Middle frontal gyrus (tissue), 1 donor: ENCODE results near the gene CXCL12.

ENCODE experiments used
- DNase-seq: peaks from one replicate; pipeline ENCODE4 v3.0.0-alpha.2; 2015; ENCODE audit warnings: low spot score; ENCODE audit errors: extremely low spot score

Gene CXCL12

GRCh38 chr10:44385026-44385695 lies at the start of gene CXCL12:
Gene CXCL12, minus strand, starts transcription at chr10:44385097. Its CDS starts 92 bp downstream, at chr10:44385005.
- DNase-seq = no peak

- DNase-seq = no peak
Observed at GRCh38 chr10:44427479-44427878, 42.6 kb upstream of the CXCL12 start.

DNA sequence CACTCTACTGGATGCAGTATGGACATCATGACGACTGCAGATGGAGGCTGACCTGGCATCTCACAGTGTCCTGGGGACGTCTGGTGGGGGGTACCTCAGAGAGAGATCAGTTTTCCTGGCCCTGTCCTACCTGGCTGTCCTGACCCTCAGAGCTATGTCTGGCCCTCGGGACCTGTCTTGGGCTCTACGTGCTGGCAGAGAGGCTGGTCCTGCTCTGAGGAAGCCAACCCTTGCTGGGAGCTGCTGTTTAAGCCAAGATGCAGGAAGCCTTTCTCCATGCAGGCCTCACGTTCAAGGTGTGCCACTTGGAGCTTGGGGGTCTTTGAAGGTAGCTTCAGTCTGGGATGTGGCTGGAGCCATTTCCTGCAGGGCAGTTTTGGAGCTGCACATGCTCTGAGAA lies 42.1 kb upstream of the CXCL12 start:
- DNase-seq = no peak

DNA sequence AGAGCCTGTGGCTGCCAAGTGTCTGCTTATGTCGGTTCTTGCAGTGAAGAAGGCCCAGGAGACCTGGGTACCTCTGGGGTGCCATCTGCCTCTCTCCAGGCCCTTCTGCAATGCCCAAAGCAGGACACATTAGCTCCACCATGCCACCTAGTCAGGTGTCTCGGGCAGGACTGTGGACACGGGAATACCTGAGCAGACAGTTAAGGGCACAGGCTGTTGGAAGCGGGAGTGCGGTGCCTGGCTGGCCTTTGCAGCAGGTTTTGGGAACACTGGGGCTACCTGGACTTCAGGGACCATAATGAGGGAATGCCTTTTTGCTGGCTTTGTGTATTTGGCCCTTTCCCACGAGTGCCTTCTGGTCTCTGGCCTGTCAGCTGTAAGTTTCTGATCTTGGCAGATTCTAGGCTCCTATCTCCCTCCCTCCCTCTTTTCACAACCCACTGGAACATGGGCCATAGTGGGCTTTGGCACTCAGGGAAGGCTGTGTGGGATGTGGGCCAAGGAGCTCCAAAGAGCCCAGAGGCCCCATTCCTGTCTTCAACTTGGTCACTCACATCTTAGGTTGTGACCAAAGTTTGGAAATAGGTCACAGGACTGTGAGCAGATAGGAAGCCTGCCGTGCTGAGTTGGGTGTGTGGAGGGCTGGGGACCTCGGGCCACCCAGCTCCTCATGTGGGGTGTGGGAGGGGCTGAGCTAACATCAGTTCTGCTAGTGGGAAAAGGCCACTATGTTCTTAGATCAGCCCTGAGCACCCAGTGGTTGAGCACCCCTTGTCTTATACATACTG lies 41.5 kb upstream of the CXCL12 start:
- no peak for DNase-seq

DNA sequence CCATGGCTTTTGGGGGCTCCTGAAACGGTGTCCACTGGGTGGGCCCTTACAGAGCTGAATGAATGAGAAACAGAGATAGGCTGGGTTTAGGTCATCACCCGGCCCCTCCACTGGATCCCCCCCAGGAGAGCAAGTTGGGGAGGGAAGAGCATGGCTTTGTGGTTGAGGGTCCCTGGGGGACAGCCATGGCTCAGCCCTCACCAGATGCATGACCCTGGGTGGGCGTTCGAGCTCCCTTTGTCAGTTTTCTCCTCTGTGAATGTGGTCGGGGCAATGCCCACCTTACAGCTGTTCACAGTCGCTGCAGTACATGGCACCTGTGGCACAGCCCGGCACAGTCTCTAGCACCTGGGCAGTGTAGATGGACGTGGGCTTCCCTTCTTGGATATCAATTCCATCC lies 40.6 kb upstream of the CXCL12 start:
- no peak for DNase-seq

DNA sequence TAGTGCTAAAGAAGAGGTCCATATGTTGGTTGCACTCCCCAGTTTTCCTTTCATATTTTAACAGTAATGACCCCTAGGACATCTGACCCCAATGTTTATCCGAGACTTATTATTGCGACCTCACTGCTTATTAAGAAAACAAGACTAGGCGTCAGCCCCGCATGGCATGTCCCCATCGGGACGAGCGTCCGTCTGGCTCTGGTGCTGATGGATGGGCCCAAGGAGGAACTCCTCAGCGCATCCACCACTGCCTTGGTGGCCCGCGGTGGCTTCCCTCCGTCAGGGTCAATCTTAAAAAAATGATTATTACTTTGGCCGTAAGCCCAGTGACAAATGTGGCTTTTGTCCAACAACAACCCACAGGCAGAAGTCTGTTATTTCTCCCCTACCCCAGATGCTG lies 40.1 kb upstream of the CXCL12 start:
- no peak for DNase-seq

GRCh38 chr10:44424298-44424697 lies 39.4 kb upstream of the CXCL12 start:
- DNase-seq = no peak

DNA sequence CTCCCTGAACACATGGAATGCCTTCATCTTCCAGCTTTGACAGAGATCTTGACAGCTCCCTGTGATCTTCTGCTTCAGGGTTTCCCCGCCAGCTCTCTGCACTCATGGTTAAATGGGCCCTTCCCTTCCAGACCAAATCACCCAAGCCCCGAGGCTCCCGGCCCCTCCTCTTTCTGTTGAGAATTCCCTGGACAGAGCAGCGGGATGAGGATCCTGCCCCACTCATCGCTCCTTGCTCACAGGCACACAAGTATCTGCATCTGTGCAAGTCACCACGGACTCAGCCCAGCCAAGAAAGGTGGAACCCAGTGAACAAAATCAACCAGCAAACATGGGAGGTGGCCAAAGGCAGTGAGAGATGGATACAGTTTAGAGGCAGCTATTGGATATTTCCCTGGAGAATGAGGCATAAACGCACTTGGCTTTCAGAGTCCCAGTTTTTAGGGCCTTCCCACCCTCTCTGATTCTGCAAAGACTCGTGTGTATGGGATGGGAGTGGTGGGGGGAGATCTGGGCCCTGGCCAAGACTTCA lies 37.7 kb upstream of the CXCL12 start:
- no peak for DNase-seq

DNA sequence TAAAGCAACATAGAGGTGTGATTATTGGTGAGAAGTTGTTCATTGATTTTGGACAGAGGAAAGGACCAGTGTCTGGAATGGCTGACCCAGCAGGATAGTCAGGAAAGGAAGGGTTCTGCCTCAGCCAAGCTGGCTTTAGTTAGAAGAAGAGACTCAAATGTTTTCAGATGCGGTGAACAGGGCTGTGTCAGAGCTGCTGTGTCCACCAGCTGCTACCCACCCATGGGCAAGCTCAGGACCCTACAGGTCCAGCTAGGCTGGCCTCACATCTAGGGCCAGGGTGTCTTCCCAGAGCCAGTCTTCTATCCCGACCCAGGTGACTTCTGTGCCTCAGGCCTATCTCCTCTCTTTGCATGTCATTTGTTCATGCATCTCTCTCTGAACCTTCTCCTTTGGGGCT lies 37.3 kb upstream of the CXCL12 start:
- DNase-seq = no peak

- no peak for DNase-seq
Observed at GRCh38 chr10:44419790-44420549, 35.1 kb upstream of the CXCL12 start.

- DNase-seq = no peak
Observed at GRCh38 chr10:44418637-44419036, 33.7 kb upstream of the CXCL12 start.

DNA sequence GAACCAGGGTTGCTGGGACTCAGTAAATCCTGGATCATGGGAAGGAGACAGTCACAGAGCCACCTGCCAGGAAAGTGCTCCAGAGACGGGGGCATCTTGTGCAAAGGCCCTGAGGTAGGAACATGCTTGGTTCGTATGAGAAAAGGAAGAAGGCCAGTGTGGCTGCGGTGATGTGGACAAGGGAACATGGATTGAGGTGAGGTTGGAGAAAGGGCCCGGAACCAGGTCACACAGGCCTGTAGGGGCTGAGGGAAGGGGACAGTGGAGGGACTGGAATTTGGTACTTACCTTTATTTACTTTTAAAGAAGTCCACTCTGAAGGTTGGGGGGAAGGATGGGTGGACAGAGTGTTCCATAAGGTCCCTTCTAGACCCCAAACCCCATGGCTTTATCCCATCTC lies 32.9 kb upstream of the CXCL12 start:
- DNase-seq = no peak

GRCh38 chr10:44416936-44417335 lies 32.0 kb upstream of the CXCL12 start:
- no peak for DNase-seq

DNA sequence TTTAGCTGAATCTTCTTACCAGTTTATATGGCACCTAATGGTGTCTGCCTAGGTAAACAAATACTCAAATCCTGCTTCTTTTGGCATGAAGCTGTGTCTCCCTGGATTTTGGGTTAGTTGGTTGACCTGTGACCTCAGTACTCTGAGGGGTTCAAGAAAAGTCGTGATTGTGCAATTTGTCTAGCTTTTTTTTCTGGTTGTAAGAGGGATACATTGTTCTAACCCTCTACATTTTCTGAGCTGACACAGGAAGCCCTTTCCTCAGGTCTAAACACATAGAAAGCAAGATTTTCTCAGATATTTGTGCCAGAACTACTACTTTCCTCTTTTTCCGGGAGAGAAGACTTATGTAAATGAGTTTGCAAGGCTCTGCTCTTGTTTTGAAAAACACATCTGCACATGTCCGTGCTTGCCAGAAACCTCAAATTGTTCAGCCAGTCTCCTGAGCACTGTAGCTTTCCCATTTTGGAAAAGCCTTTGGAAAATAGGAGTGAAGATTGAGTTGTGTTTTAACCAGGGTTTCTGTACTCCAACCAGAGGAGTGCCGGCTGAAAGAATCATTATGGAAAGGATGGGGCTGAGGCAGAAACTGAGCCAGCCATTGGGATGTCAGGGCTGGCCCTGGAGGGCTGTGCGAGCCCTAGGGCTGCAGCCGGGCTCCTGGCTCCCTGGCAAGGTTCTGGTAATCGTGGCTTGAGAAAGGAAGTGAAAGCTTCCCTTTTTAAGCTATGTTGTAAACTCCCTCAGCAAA lies 31.3 kb upstream of the CXCL12 start:
- DNase-seq = no peak

DNA sequence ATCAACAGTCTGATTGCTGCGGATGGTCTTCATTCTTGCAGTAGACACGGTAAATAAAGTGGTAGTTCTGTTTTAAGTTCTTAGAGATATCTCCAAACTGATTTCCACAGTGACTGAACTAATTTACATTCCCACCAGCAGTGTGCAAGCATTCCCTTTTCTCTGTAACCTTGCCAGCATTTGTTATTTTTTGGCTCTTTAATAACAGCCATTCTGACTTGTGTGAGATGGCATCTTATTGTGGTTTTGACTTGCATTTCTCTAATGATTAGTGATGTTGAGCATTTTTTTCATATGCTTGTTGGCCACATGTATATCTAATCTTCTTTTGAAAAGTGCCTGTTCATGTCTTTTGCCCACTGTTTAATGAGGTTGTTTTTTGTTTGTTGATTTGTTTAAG lies 30.2 kb upstream of the CXCL12 start:
- no peak for DNase-seq

- DNase-seq = no peak
Observed at GRCh38 chr10:44413416-44413815, 28.5 kb upstream of the CXCL12 start.

DNA sequence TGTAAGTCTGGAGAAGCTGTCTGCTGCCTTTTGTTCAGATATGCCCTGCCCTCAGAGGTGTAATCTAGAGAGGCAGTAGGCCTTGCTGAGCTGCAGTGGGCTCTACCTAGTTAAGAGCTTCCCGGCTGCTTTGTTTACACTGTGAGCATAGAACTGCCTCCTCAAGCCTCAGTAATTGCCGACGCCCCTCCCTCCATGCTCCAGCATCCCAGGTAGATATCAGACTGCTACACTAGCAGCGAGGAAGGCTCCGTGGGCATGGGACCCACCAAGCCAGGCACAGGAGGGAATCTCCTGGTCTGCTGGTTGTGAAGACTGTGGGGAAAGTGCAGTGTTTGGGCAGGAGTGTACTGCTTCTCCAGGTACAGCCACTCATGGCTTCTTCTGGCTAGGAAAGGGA lies 26.4 kb upstream of the CXCL12 start:
- DNase-seq = no peak

DNA sequence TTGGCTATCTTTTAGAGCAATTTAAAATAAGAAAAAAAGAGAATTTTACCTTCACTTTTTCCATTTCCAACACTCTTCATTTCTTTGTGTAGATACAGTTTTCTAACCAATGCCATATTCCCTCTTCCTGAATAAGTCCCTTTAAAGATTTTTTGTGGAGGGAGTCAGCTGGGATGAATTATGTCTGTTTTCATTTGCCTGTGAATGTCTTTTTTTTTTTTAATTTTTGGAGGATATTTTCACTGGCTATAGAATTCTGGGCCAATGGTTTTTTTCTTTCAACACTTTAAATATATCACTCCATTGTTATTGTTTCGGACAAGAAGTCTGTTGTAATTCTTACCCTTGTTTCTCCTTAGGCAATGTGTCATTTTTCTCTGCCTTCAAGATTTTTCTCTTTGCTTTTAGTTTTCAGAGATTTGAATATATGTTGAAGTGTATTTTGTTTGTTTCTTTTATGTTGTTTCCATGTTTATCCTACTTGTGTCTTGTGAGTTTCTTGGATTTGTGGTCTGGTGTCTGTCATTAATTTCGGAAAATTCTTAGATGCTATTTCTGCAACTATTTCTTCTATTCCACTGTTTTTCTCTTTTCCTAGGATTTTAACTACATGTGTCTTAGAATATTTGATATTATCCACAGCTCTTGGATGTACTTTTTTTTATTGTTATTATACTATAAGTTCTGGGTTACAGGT lies 20.0 kb upstream of the CXCL12 start:
- DNase-seq = no peak

DNA sequence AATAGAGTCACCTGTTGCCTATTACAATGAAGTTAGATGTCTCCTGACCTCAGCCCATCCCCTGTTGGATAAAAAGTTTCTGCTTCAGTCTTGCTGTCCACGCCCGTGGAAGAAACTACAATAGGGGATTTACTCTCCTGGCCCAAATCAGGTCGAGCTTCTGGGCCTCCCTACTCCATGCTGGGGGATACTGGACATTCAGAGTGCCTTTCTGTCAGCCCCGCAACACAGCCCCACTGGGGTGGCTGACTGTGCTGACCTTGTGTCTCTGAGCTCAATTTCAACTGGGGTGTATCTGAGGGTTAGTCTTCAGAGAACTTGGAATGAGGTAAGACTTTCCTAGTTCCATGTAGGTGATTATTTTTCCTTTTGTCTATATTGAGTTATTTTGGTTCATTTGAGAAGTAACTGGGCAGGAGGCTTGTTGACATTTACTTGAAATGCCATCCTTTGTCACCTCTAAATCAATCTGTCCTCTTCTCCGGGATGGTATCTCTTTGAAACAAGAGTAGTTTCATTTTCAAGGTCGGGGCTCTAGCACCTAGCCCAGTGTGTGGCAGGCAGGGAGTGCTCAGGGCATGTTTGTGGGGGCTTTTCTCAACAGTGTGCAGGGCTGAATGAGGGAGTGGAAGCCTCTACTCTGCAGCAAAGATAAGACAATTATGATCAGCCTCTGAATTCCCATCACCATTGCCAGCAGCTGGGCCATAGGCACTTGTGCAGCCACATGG lies 17.7 kb upstream of the CXCL12 start:
- no peak for DNase-seq

DNA sequence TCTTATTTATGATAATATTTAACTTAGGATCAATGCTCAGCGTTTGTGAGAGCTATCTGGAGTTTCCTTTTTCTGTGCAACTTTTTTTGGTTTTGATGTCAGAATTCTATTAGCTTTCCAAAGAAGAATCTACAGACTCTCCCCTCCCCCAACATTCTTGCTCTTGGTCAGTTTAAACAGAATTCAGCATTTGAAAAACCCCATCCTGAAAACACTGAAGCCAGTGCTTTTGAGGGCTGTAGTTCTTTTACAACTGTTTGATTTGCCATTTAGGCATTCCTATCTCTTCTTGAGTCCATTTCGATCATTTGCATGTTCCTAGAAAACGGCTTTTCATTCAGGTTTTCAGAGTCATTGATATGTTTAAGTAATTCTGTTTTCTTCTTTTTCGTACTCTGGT lies 15.6 kb upstream of the CXCL12 start:
- no peak for DNase-seq
